Ishikawa (cell line): ENCODE data around the gene TPST2.

Source experiments
- CEBPB ChIP-seq: IDR thresholded peaks from 2 replicates; pipeline ENCODE4 v1.6.1; 2012
- CREB1 ChIP-seq: IDR thresholded peaks from 2 replicates; pipeline ENCODE4 v1.6.1; 2012; ENCODE audit warnings: low read depth
- EGR1 ChIP-seq: IDR thresholded peaks from 2 replicates; pipeline ENCODE4 v1.6.1; 2012
- EP300 ChIP-seq: IDR thresholded peaks from 2 replicates; pipeline ENCODE4 v1.6.1; 2012; ENCODE audit warnings: borderline replicate concordance
- FOXM1 ChIP-seq: IDR thresholded peaks from 2 replicates; pipeline ENCODE4 v1.6.1; 2012; ENCODE audit warnings: low read depth, borderline replicate concordance
- NFIC ChIP-seq: IDR thresholded peaks from 2 replicates; pipeline ENCODE4 v1.6.1; 2012
- RAD21 ChIP-seq: IDR thresholded peaks from 2 replicates; pipeline ENCODE4 v1.6.1; 2012; ENCODE audit warnings: low read depth
- TAF1 ChIP-seq: IDR thresholded peaks from 2 replicates; pipeline ENCODE4 v1.6.1; 2012; ENCODE audit warnings: low read depth, mild to moderate bottlenecking
- TCF12 ChIP-seq: IDR thresholded peaks from 2 replicates; pipeline ENCODE4 v1.6.1; 2012; ENCODE audit warnings: low read depth
- TEAD4 ChIP-seq: IDR thresholded peaks from 2 replicates; pipeline ENCODE4 v1.6.1; 2012
- YY1 ChIP-seq: IDR thresholded peaks from 2 replicates; pipeline ENCODE4 v1.6.1; 2012; ENCODE audit warnings: low read depth
- ZBTB7A ChIP-seq: IDR thresholded peaks from 2 replicates; pipeline ENCODE4 v1.6.1; 2012; ENCODE audit warnings: low read depth
- TF ChIP-seq, protein P1 (sequence below): IDR thresholded peaks from 2 replicates; pipeline ENCODE4 v1.6.1; 2012; ENCODE audit warnings: low read depth, mild to moderate bottlenecking
- TF ChIP-seq, protein P2 (sequence below): IDR thresholded peaks from 2 replicates; pipeline ENCODE4 v1.6.1; 2012
- TF ChIP-seq, protein P3 (sequence below): IDR thresholded peaks from 2 replicates; pipeline ENCODE4 v1.6.1; 2012

Gene TPST2

DNA sequence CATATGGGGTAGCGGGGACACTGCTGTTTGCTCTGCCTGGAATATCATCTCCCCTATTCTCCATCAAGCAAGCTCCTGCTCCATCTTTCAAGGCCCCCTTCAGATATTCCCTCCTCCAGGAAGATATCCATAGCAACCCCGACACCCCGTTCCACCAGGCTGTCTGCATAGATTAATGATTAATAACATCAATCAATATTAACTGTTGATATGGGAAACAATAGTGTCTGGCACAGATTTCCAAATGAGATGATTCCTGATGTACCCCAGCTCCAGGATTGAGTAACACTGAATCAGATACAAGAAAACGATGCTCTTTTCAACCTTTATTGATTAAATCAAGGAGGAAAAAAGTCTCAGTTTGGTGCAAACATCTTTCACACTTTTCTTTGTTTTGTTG lies 7.5 kb upstream of the TPST2 start:
- no peak for TF ChIP-seq FOXM1
- no peak for TF ChIP-seq TCF12
- TF ChIP-seq ZBTB7A = no peak
- TF ChIP-seq NFIC = no peak
- TF ChIP-seq TEAD4 = no peak

DNA sequence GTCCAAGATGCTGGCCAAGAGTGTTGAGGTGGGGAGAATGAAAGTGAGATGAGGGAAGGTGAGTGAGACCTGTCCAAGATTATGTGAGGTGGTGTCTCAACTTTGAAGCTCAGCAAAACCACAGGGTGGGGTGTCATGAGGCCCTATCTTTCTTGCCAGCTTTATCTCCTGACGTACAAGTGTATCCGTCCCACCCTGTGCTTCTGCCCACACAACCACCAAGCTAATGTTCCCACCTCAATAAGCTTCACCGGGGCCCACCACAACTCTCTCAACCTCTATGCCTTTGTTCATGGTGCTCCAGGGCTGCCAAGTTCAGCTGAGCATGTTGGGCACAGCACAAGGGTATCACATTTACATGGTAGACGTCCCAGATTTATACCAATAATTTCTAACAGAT lies 7.1 kb upstream of the TPST2 start:
- TF ChIP-seq, protein P1, sequence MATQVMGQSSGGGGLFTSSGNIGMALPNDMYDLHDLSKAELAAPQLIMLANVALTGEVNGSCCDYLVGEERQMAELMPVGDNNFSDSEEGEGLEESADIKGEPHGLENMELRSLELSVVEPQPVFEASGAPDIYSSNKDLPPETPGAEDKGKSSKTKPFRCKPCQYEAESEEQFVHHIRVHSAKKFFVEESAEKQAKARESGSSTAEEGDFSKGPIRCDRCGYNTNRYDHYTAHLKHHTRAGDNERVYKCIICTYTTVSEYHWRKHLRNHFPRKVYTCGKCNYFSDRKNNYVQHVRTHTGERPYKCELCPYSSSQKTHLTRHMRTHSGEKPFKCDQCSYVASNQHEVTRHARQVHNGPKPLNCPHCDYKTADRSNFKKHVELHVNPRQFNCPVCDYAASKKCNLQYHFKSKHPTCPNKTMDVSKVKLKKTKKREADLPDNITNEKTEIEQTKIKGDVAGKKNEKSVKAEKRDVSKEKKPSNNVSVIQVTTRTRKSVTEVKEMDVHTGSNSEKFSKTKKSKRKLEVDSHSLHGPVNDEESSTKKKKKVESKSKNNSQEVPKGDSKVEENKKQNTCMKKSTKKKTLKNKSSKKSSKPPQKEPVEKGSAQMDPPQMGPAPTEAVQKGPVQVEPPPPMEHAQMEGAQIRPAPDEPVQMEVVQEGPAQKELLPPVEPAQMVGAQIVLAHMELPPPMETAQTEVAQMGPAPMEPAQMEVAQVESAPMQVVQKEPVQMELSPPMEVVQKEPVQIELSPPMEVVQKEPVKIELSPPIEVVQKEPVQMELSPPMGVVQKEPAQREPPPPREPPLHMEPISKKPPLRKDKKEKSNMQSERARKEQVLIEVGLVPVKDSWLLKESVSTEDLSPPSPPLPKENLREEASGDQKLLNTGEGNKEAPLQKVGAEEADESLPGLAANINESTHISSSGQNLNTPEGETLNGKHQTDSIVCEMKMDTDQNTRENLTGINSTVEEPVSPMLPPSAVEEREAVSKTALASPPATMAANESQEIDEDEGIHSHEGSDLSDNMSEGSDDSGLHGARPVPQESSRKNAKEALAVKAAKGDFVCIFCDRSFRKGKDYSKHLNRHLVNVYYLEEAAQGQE = no peak
- TF ChIP-seq FOXM1 = no peak
- TF ChIP-seq RAD21 = no peak
- TF ChIP-seq, protein P2, sequence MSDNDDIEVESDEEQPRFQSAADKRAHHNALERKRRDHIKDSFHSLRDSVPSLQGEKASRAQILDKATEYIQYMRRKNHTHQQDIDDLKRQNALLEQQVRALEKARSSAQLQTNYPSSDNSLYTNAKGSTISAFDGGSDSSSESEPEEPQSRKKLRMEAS = no peak
- no peak for TF ChIP-seq EGR1
- TF ChIP-seq, protein P3, sequence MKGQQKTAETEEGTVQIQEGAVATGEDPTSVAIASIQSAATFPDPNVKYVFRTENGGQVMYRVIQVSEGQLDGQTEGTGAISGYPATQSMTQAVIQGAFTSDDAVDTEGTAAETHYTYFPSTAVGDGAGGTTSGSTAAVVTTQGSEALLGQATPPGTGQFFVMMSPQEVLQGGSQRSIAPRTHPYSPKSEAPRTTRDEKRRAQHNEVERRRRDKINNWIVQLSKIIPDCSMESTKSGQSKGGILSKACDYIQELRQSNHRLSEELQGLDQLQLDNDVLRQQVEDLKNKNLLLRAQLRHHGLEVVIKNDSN = no peak
- no peak for TF ChIP-seq TEAD4
- no peak for TF ChIP-seq ZBTB7A

DNA sequence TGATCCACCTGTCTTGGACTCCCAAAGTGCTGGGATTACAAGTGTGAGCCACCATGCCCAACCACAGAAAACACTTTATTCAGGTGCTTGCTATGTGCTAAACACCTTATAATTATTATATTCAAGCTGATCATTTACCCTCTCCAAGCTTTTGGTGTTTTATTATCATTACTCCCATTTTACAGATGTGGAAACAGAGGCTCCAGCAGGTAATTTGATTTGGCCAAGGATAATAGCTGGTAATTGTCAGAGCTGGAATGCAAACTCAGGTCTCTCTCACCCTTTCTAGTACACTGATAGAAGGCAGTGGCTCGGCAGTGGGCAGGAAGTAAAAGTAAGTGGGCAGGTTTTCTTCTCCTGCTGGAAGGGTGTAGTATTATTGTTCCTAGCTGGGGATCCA lies 3.8 kb upstream of the TPST2 start:
- TF ChIP-seq, protein P2 = no peak
- TF ChIP-seq CREB1 (no peak), EGR1 (no peak), YY1 (no peak), ZBTB7A (no peak), TEAD4 (no peak), RAD21 (no peak), TCF12 (no peak), EP300 (no peak)

DNA sequence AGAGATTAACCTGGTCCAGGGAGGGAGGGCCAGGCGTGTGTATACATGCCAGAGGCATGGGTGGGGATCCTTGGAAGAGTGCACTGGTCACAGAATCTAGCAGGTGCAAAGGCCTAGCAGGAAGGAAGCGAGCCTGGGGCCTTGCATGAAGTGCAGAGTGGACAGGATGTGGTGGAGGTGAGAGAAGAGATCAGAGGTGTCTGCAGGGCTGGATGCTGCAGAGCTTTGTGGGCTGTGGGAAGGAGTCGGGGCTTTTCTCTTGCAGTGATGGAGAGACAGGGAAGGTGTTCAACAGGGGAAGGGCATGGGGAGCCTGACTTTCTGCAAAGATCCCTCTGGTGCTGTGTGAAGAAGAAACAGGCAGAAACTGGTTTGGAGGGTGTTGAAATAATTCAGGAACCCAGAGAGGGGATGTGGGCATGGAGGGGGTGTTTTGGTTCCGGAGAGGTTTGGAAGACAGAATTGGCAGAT lies 2.5 kb upstream of the TPST2 start:
- TF ChIP-seq, protein P3 = no peak
- TF ChIP-seq TEAD4 = no peak
- TF ChIP-seq FOXM1 = no peak
- TF ChIP-seq EP300 = no peak

DNA sequence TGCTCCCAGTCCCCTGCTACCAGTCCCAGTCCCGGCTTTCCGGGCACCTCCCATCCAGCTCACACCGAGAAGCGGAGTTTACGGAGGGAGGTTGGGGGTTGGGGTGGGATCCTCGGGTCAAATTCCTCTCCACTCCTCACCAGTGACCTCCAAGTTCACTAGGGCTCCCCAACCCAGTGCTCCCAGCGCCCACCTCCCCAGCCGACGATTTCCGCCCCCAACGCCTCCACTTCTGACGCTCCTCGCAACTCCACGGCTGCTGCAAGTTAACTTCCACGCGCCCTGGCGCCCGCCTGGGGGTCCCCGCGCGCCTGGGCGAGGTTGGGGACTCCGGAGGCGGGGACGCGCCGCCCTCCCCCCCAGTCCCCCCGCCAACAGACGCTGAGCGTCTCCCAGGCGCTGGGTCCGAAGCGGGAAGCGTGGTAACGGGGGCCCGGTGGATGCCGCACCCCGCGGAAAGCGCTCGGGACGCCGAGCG lies 526 bp downstream of the TPST2 start:
- TF ChIP-seq ZBTB7A (peak; percentile 27; the same call in 1 of the 2 replicates), TEAD4 (no peak)

DNA sequence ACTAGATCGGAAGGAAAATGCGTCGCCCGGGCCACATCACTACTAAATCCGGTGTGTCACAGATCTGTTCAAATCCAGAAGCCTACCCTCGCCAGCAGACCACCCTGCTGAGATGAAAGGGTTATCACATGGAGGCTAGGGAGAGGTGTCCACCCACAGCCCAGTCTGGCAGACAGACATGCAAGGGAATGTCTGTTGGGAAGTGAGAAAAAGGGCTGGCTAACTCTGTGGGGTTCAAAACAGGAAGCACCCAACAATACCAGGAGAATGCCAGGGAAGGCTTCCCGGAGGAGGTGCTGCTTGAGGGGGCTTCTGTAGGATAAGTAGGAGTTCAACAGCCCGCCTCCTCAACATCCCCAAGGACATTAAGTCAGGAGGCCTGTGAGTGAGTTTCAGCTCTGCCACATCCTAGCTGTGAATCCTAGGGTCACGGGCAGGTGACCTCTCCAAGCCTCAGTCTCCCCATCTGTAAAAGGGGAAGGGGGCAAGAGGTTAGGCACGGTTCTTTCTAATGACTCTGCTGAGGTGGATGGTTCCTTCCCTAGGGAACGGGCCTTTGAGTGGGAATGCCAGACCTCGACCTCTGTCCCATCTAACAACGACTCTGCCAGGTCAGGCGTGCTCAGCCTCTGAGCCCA lies 1.1 kb downstream of the TPST2 start:
- TF ChIP-seq EP300 (no peak), TCF12 (no peak)
- TF ChIP-seq, protein P2 = no peak

DNA sequence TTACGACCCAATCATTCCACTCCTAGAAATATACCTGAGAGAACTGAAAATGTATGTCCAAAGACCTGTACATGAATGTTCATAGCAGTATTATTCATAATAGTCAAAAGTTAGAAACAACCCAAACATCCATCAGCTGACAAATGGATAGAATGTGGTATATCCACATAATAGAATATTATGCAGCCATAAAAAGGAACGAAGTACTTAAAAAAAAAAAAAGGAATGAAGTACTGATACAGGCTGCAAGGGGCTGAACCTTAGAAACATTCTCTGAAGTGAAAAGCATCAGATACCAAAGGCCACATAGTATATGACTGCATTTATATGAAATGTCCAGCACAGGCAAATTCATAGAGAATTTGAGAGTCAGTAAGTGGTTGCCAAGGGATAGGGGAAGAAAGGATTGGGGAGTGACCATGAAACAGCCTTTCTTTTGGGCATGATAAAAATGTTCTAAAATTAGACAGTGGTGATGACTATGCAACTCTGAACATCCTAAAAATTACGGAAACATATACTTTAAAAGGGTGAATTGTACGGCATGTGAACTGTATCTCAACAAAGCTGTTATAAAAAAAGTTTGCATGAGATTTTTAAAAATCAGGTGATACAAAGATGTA lies 1.8 kb downstream of the TPST2 start:
- no peak for TF ChIP-seq NFIC
- TF ChIP-seq ZBTB7A = no peak
- TF ChIP-seq EGR1 = no peak
- no peak for TF ChIP-seq YY1
- TF ChIP-seq, protein P2 = no peak
- TF ChIP-seq FOXM1 = no peak
- TF ChIP-seq TAF1 = no peak
- TF ChIP-seq TEAD4 = no peak
- TF ChIP-seq, protein P3 = no peak
- no peak for TF ChIP-seq CREB1
- no peak for TF ChIP-seq TCF12
- TF ChIP-seq EP300 = no peak
- TF ChIP-seq, protein P1 = no peak
- no peak for TF ChIP-seq CEBPB
- TF ChIP-seq RAD21 = no peak
